HG02588 (cell line): Measurements from ENCODE around the gene HMCN2.

Experiments
- ATAC-seq: cut with Tn5 transposase; IDR thresholded peaks from one replicate; pipeline ENCODE4 v1.9.1; 2021; ENCODE audit warnings: mild to moderate bottlenecking, moderate library complexity; ENCODE audit not compliant: unreplicated experiment

HMCN2 gene, protein sequence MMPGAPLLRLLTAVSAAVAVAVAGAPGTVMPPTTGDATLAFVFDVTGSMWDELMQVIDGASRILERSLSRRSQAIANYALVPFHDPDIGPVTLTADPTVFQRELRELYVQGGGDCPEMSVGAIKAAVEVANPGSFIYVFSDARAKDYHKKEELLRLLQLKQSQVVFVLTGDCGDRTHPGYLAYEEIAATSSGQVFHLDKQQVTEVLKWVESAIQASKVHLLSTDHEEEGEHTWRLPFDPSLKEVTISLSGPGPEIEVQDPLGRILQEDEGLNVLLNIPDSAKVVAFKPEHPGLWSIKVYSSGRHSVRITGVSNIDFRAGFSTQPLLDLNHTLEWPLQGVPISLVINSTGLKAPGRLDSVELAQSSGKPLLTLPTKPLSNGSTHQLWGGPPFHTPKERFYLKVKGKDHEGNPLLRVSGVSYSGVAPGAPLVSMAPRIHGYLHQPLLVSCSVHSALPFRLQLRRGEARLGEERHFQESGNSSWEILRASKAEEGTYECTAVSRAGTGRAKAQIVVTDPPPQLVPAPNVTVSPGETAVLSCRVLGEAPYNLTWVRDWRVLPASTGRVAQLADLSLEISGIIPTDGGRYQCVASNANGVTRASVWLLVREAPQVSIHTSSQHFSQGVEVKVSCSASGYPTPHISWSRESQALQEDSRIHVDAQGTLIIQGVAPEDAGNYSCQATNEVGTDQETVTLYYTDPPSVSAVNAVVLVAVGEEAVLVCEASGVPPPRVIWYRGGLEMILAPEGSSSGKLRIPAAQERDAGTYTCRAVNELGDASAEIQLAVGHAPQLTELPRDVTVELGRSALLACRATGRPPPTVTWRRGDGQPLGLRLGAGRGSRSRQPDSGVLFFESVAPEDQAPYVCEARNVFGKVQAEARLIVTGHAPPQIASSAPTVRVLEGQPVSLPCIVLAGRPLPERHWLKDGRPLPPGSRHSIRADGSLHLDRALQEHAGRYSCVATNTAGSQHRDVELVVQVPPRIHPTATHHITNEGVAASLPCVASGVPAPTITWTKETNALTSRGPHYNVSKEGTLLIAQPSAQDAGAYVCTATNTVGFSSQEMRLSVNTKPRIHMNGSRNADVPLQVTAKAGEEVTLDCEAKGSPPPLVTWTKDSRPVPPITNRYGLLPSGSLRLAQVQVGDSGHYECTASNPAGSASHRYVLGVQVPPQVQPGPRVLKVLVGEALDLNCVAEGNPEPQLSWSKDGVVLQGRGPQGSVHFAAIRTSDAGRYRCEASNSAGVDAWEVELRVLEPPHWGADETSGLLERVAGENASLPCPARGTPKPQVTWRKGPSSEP (N-terminal part only)

DNA sequence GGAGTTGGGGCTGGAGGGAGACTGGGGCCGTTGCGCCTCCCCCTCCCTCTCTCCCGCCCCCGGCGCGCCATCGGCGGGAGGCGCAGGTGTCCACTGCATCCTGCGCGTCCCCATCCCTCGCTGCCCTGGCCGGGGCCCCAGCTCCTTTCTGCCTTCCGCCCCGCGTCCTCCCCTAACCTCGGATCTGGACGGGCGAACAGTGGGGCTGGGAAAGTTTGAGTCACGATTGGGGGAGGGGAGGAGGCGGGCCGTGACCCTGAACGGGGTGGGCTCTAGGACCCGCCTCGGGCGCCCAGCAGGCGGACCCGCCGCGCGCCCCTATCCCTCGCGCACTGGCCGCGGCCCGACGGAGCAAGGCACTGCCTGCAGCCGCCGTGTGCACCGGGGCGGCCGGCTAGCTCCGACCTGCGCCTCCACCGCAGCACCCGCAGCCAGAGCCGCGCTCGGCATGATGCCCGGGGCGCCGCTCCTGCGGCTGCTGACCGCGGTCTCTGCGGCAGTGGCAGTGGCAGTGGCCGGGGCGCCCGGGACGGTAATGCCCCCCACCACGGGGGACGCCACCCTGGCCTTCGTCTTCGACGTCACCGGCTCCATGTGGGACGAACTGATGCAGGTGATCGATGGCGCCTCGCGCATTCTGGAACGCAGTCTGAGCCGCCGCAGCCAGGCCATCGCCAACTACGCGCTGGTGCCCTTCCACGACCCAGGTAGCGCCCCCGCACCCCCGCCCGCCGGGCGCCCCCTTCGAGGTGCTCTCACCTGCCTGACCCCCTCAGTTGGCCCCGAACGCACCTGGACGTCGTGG lies at the start of gene HMCN2:
HMCN2 (plus strand) TSS at position 330 of the 805 bp plus-strand sequence; CDS start at position 449, 119 bp downstream.
- no peak for ATAC-seq

DNA sequence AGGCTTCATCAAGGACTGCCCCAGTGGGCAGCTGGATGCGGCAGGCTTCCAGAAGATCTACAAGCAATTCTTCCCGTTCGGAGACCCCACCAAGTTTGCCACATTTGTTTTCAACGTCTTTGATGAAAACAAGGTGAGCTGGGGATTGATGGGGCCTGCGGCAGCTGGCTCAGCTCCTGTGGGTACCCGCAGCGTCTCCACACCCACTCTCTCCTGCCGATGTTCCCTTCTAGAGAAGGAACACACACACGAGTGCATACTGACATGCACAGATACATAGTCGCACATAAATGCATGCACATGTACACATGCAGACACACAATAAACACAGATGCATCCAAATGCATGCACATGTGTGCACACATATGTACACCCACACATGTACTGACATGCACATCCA lies 47.7 kb upstream of the HMCN2 start:
- ATAC-seq, result no peak

DNA sequence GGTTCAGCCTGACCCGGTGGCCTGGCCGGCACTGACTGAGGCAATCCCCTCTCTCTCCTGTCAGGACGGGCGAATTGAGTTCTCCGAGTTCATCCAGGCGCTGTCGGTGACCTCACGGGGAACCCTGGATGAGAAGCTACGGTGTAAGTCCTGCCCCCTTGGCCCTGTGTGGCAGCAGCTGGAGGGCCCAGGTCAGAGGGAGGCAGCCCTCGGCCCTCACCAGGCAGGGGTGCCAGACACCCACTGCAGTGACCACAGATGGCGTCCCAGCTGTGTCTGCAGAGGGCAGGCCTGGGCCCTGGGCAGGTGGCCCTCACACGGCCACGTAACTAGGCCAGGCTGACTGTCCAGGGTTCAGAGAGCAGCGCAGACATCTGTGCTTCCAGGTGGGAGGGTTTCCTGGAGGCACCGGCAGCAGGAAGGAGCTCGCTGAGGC lies 45.9 kb upstream of the HMCN2 start:
- ATAC-seq, result no peak

DNA sequence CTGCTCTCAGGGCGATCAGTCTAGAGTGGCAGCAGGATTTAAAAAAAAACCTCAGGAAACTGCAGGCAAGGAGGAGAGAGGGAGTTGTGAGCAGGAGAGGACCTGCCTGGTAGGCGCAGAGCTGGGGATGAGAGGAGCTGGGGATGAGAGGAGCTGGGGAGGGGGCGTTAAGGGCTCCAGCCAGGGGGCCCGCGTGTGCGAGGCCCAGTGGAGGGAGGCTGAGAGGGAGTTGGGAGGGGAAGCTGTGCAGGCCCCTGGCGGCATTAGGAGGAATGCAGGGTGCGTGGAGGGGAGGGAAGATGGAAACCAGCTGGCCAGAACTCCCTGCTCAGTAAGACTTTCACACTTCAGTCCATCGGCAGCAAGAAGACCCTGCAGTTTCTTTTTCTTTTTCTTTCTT lies 45.2 kb upstream of the HMCN2 start:
- no peak for ATAC-seq

DNA sequence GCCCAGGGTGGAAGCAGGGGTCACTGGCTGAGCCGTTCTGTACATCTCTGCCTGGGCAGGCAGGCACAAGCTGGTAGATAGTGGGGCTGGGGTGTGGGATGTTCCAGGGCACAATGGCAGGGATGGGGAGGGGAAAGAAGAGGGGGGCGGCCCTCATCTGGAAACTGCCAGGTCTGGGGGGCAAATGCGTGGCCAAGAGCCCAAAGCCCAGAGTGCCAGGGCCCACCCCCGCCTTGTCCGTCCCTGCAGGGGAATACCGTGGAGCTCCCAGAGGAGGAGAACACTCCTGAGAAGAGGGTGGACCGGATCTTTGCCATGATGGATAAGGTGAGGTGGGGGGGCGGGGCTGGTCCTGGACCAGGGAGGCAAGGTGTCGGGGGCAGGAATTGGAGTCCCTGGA lies 42.7 kb upstream of the HMCN2 start:
- no peak for ATAC-seq

DNA sequence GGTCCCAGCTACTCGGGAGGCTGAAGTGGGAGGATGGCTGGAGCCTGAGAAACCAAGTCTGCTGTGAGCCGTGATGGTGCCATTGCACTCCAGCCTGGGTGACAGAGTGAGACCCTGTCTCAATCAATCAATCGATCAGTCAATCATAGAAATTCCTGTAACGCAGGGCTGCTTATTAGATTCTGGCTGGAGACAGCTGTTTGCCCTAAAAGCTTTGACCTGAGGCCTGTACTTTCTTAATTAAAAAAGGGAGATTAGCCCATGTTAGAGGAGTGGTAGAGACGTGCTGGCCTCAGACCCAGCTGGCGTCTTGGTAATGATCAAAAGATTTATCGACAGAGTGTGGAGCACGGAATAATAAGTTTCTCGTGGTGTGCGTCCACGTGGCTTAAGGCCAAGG lies 40.5 kb upstream of the HMCN2 start:
- ATAC-seq, result no peak

DNA sequence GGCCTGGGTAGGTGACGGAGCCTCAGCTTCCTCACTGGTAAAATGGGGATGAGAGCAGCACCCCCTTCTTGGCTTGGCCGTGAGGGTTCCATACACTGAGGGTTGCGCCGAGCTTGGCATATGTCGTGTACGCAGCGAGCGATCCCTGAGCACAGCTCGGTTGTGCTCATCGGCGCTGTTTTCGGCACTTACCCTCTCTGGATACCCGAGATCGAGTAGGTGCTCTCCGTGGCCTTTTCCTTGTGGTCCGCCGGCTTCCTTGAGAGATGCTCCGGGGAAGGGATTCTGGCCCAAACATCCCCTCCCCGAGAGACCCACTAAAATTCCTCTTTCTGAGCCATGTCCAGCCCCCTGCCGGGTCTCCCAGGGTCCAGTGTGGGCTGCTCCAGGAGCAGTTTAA lies 40.0 kb upstream of the HMCN2 start:
- ATAC-seq, result no peak

DNA sequence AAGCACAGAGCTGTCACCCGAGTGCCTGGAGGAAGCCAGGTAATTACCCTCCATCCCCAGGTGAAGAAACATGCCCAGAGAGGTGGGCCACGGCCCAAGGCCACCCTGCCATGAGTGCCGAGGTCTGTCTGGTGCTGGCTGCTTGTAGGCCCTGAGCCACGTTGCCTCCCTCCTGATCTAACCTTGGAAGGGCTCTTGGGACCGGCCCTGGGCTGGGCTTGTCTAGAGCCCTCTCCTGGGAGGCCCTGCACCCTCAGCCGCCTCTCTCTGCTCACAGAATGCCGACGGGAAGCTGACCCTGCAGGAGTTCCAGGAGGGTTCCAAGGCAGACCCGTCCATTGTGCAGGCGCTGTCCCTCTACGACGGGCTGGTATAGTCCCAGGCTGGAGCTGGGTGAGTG lies 39.4 kb upstream of the HMCN2 start:
- ATAC-seq, result no peak

DNA sequence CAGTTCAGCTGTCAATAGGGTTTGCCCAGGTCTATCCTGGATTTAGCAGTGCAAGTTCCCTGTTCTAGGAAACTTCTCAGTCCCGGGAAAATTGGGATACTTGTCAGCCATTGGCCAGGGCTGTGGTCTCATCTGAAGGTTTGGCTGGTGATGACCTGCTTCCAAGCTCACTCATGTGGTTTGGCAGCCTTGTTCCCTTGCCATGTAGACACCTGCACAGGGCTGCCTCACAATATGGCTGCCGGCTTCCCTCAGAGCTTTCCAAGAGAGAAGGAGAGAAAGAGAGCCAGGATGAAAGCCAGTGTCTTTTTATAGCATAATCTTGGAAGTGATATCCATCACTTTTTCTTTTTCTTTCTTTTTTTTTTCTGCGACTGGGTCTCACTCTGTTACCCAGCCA lies 37.7 kb upstream of the HMCN2 start:
- no peak for ATAC-seq

DNA sequence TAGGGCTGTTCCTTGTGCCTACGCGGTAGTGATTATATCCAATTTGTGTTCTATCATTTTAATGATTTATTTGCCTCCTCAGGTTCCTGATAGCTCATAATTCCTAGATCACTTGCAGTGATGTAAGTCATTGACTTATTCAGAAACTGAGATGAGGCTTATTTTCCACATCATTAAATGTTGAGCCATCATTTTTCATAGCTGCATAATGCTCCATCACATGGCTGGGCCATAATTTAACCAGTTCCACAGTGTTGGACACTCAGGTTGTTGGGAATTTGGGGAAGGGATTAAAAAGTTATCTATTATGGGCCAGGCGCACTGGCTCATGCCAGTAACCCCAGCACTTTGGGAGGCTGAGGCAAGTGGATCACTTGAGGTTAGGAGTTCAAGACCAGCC lies 35.8 kb upstream of the HMCN2 start:
- no peak for ATAC-seq

DNA sequence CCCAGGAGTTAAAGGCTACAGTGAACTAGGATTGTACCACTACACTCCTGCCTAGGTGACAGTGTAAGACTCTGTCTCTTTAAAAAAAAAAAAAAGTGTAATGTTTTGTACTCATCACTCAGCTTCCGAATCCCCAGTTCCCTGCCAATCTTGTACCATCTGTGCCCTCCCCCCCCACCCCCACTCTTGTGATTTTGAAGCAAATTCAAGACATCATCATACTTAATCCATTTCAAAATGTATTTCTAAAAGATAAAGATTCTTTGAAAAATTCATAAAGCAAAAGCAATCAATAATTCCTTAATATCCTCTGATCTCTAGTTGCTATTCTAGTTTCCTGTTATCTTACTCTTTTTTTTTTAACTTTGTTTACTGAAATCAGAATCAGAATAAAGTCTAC lies 34.9 kb upstream of the HMCN2 start:
- no peak for ATAC-seq

DNA sequence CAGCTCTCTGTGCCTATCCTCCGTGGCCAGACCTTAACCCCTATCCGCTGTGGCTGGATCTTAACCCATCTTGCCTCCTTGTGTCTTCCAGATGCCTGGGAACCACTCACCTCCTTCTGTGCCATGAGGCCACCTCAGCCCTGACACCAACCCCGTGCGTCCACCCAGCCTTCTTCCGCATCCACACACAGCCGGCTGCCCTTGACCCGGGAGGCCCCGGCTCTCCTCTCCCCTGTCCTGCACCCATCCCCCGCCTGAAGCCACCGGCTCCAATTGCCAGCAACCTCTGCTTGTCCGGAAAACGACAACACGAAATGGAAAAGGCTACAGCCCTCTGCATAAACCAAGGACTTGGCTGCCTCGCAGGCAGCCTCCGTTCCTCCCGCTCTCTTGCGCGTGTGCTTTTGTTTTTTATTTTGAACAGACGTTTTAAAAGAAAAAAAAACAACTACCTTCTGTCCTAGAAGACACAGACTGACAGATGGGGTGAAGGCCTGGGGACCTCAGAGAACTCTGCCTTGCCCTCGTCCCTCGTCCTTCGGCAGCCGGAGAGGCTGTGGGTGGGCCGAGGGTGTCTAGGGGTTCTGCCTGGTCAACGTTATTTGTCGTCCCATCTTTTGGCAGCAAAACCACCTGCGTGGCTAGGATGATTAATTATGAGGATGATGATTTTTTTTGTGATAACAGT lies 32.5 kb upstream of the HMCN2 start:
- ATAC-seq, result no peak

DNA sequence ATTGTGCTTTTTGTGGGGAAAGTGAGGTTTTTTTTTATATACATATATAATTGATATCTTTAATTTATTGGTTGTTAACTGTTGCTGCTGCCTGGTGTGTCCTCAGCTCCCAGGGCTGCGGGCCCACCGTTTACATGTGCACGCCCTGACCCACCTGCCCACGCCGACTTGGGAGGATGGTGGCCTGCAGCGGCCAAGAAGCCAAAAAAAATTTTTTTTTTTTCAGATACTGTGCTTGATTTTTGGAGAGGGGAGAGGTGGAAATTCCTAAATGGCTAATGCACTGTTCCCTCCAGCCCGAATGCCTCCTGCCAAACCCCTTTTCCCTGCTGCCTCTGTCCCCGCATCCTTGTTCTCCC lies 32.0 kb upstream of the HMCN2 start:
- no peak for ATAC-seq

DNA sequence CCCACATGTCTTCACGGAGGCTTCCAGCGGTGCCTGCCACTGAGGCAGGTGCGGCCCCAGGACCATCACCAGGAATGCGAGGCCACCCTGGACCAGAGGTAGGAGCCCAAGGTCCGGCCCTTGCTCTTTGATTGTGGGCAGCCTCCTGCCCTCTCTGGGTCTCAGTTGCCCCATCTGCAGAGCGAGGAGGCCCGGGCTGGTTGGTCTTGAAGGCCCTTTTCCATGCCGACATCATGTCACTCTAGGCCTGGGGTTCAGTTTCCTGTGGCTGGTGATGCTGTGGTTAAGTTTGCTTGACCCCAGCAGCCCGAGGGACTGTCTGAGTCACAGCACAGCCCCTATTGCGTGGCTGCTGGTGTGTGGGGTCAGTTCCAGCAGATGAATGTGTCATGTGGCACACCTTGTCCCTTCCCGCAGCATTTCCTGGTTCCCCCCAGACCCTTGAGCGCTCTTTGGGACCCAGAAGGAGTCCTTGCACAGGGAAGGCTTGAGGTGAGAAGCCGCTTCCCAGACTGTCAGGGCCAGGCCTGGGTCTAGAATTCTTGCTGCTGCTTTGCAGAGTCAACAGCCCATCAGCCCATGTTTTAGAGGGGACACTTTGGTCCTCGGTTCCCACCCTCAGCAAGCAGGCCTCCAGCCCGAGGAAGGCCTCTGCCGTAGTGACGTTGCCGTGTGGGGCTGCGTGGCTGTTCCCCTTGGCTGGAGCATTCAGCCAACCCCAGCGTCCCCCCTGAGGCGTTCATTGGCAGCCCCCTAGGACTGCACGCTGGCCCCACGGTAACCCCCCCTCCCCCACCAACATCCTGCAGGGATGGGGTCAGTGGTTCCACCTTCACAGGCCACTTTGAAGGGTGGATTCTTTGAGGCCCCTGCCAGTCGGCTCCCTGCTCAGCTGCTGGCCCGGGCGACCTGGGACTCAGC lies 31.0 kb upstream of the HMCN2 start:
- ATAC-seq, result no peak

DNA sequence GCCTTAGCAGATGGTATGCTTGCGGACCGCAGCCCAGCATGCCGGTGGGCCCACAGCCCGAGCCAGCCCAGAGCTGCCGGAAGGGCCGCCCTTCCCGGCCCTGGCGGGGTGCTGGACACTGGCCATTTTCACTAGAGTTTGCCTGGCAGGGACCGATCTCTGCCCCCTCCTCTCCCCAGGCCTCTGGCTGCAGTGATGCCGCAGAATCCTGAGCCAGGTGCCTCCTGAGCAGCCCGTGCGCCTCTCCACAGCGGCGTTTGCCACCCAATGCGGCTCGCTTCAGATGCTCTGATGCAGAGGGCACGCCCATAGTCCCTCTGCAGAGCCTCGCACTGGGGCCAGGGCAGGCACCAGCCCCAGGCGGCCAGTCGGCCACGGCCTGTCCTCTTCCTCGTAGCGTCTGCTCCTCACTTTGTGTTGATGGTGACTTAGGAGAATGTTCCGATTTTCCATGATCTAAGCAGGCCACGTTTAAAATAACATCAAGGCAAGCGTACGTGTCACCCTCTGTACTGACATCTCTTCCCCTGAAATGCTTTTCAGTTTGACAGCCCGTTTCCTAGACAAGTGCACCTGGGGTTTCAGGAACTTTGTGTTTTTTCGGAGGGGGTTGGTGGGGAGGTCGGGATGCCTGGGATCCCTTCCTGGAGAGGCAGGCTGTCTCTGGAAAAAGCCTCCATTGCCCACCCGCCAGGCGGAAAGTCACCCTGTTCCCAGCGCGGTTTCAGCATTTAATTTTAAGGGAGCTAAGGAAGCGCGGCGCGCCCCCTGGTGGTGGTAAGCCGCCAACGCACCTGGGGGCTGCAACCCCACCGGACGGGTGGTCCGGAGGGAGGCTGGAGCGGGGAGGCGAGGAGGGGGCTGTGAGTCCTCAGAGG lies 29.8 kb upstream of the HMCN2 start:
- ATAC-seq, result no peak

DNA sequence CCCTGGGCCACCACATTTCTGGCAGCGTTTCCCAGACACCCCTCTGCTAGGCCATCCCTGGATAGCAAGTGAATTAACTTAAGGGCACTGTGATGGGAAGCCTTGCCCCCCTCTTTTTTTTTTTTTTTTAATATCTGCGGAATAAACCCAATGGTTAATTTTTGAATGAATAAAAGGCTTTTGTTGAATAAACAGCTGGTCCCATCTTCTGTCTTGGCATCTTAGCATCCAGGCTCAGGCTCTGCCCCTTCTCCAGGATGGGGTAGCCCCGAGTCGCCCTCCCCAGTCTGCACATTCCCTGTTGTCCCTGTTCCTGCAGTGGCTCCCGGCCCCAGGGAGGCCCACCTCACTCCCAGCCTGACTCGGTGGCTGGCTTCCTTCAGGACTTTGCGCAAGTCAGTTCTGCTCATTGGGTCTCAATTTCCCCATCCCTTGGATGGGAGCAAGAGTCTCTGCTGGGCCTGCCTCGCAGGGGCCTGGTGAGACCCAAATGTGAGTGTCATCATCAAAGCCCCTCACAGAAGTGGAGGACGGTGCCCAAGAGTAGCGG lies 29.0 kb upstream of the HMCN2 start:
- no peak for ATAC-seq

DNA sequence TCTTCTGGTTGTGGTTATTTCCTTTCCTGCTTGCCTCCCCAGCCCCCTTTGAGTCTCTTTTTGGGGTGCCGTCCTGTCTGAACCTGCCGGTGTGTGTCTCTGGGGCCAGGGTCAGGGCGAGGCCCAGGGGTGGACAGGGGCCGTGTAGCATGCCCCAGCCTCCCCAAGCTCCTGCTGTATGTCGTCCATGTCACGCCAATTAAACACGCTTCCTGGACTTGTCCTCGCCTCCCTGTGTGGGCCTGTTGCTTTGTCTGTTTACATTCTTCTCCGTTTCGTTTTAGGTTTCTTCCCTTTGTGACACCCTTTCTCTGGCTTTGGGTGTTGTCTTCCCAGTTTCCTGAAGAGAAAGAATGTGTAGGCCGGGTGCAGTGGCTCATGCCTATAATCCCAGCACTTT lies 28.5 kb upstream of the HMCN2 start:
- ATAC-seq, result no peak
